ENCODE data around the gene S100A5.

Gene S100A5

GRCh38 chr1:153567621-153568366, 27.1 kb upstream of the S100A5 start:
- H3K27me3 ChIP-seq (ENCODE audit: insufficient read depth, low read length, poor library complexity): no peaks in the 10 kb centered on the region
- no peak overlapping the region for H3K27ac ChIP-seq (ENCODE audit: low read length)
- DNase-seq (no peak), ATAC-seq (ENCODE audit: insufficient read depth, low read depth) (no peak)
- H3K4me2 ChIP-seq (ENCODE audit: insufficient read depth, low read length): no peak overlapping the region
- H2AFZ ChIP-seq (ENCODE audit: low read depth, low read length): peak overlapping the region; percentile 89; the same call in 1 of the 2 replicates
- no peaks in the 10 kb centered on the region for H3K36me3 ChIP-seq (ENCODE audit: insufficient read depth, low read length)
- H3K4me1 ChIP-seq (ENCODE audit: insufficient read depth, low read length): peaks cover 14% of the 10 kb centered on the region
- no peaks in the 10 kb centered on the region for H4K20me1 ChIP-seq (ENCODE audit: insufficient read depth, low read length)
- no peaks in the 10 kb centered on the region for H3K9me3 ChIP-seq (ENCODE audit: insufficient read depth, low read length, severe bottlenecking)
- H3K79me2 ChIP-seq (ENCODE audit: insufficient read depth, low read length): no peaks in the 10 kb centered on the region
- H3K9ac ChIP-seq (ENCODE audit: low read depth, low read length): no peak overlapping the region
- TF ChIP-seq EZH2 (IDR thresholded peaks at IDR 0.05; ENCODE audit: borderline replicate concordance, low read depth, low read length, severe bottlenecking): no peak
- TF ChIP-seq CTCF (IDR thresholded peaks at IDR 0.05; ENCODE audit: borderline replicate concordance, extremely low read depth, low read length, poor library complexity, severe bottlenecking): no peak
- no peak overlapping the region for H3K4me3 ChIP-seq (ENCODE audit: low read depth in 1 of 2, low read length in 2 of 2)

- H2AFZ ChIP-seq (ENCODE audit: low read depth, low read length): no peak overlapping the region
- ATAC-seq (ENCODE audit: insufficient read depth, low read depth): peak; percentile 86
Observed at GRCh38 chr1:153566414-153567371, 26.0 kb upstream of the S100A5 start.

GRCh38 chr1:153565529-153566374, 25.0 kb upstream of the S100A5 start, which contains the start of gene S100A2:
Gene S100A2 (minus strand): TSS chr1:153565844. CDS start chr1:153563877, 1,967 bp downstream.
- H3K4me1 ChIP-seq (ENCODE audit: insufficient read depth, low read length): peaks cover 14% of the 10 kb centered on the region

More at GRCh38 chr1:153566414-153567371, 26.0 kb upstream of the S100A5 start:
- H3K79me2 ChIP-seq (ENCODE audit: insufficient read depth, low read length): no peaks in the 10 kb centered on the region
- no peak for TF ChIP-seq CTCF (IDR thresholded peaks at IDR 0.05; ENCODE audit: borderline replicate concordance, extremely low read depth, low read length, poor library complexity, severe bottlenecking)
- no peak for TF ChIP-seq EZH2 (IDR thresholded peaks at IDR 0.05; ENCODE audit: borderline replicate concordance, low read depth, low read length, severe bottlenecking)
- H3K4me1 ChIP-seq (ENCODE audit: insufficient read depth, low read length): peaks cover 14% of the 10 kb centered on the region
- no peak overlapping the region; the same call in 1 of the 2 replicates for H3K27ac ChIP-seq (ENCODE audit: low read length)
- H4K20me1 ChIP-seq (ENCODE audit: insufficient read depth, low read length): no peaks in the 10 kb centered on the region
- DNase-seq: peak; percentile 77
- H3K9me3 ChIP-seq (ENCODE audit: insufficient read depth, low read length, severe bottlenecking): no peaks in the 10 kb centered on the region
- no peak overlapping the region for H3K9ac ChIP-seq (ENCODE audit: low read depth, low read length)
- H3K27me3 ChIP-seq (ENCODE audit: insufficient read depth, low read length, poor library complexity): no peaks in the 10 kb centered on the region
- no peak overlapping the region for H3K4me2 ChIP-seq (ENCODE audit: insufficient read depth, low read length)
- no peak overlapping the region for H3K4me3 ChIP-seq (ENCODE audit: low read depth in 1 of 2, low read length in 2 of 2)
- no peaks in the 10 kb centered on the region for H3K36me3 ChIP-seq (ENCODE audit: insufficient read depth, low read length)

More at GRCh38 chr1:153565529-153566374, 25.0 kb upstream of the S100A5 start, which contains the start of gene S100A2:
- Histone ChIP-seq H3K27ac (ENCODE audit: low read length) (no peak within 1 kb of the TSS), H3K27me3 (ENCODE audit: insufficient read depth, low read length, poor library complexity) (no peaks in the 10 kb centered on the region), H4K20me1 (ENCODE audit: insufficient read depth, low read length) (no peaks in the 10 kb centered on the region), H2AFZ (ENCODE audit: low read depth, low read length) (no peak within 1 kb of the TSS), H3K4me2 (ENCODE audit: insufficient read depth, low read length) (no peak within 1 kb of the TSS), H3K9me3 (ENCODE audit: insufficient read depth, low read length, severe bottlenecking) (no peaks in the 10 kb centered on the region), H3K79me2 (ENCODE audit: insufficient read depth, low read length) (no peaks in the 10 kb centered on the region), H3K9ac (ENCODE audit: low read depth, low read length) (no peak within 1 kb of the TSS), H3K36me3 (ENCODE audit: insufficient read depth, low read length) (no peaks in the 10 kb centered on the region), H3K4me3 (ENCODE audit: low read depth in 1 of 2, low read length in 2 of 2) (no peak within 1 kb of the TSS)
- no peak for TF ChIP-seq CTCF (IDR thresholded peaks at IDR 0.05; ENCODE audit: borderline replicate concordance, extremely low read depth, low read length, poor library complexity, severe bottlenecking)
- TF ChIP-seq EZH2 (IDR thresholded peaks at IDR 0.05; ENCODE audit: borderline replicate concordance, low read depth, low read length, severe bottlenecking): no peak
- no peak for DNase-seq
- ATAC-seq (ENCODE audit: insufficient read depth, low read depth): no peak
